IPS-18a (cell line): ENCODE results near the gene MACROD2.
A peak's percentile ranks its signal among the peaks of the same experiment; 100 is the strongest.

ENCODE experiments used
- H3K27ac ChIP-seq: one replicate; pipeline ENCODE4 v1.5.1; 2013; ENCODE audit warnings: low read length
- H3K27me3 ChIP-seq: one replicate; pipeline ENCODE4 v1.6.1; 2013; ENCODE audit warnings: mild to moderate bottlenecking, low read length; ENCODE audit not compliant: control insufficient read depth, insufficient read depth
- H3K36me3 ChIP-seq: one replicate; pipeline ENCODE4 v1.6.1; 2013; ENCODE audit warnings: low read depth, low read length; ENCODE audit not compliant: control insufficient read depth
- H3K4me1 ChIP-seq: one replicate; pipeline ENCODE4 v1.6.1; 2013; ENCODE audit warnings: low read depth, low read length; ENCODE audit not compliant: control insufficient read depth
- H3K4me3 ChIP-seq: one replicate; pipeline ENCODE4 v1.5.1; 2013; ENCODE audit warnings: low read length
- H3K9ac ChIP-seq: one replicate; pipeline ENCODE4 v1.6.1; 2013; ENCODE audit warnings: mild to moderate bottlenecking, low read length, moderate library complexity
- H3K9me3 ChIP-seq: one replicate; pipeline ENCODE4 v1.6.1; 2013; ENCODE audit warnings: low read depth, low read length; ENCODE audit not compliant: control insufficient read depth

Gene MACROD2

GRCh38 chr20:15760001-15760621 lies 1764.8 kb downstream of the MACROD2 start:
- Histone ChIP-seq H3K4me3 (no peak overlapping the region), H3K36me3 (no peaks in the 10 kb centered on the region), H3K4me1 (peaks cover 4% of the 10 kb centered on the region), H3K27me3 (no peaks in the 10 kb centered on the region), H3K9ac (no peak overlapping the region), H3K9me3 (no peaks in the 10 kb centered on the region), H3K27ac (no peak overlapping the region)

DNA sequence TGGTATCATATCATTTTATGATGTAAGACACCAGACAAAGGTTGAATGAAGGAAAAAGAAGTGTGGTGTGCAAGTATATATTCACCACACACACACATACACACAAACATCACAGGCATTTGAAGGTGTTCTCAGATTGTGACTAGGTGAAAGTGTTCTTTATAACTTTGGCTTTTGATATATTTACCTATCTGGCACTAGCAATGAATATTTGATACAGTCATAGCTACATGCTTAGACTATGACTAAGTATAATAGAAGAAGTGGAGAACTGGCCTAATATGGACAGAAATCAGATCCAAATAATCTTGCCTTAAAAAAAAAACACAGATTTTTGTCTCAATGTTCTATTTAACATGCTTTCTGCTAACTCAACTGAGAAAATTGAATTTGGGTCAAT lies 1768.0 kb downstream of the MACROD2 start:
- Histone ChIP-seq H3K36me3 (no peaks in the 10 kb centered on the region), H3K27ac (no peak overlapping the region), H3K27me3 (no peaks in the 10 kb centered on the region), H3K4me3 (no peak overlapping the region), H3K9ac (no peak overlapping the region), H3K9me3 (no peaks in the 10 kb centered on the region), H3K4me1 (peaks cover 5% of the 10 kb centered on the region)

GRCh38 chr20:15767586-15767985 lies 1772.3 kb downstream of the MACROD2 start:
- H3K27ac ChIP-seq, result no peak overlapping the region
- H3K4me3 ChIP-seq, result no peak overlapping the region

GRCh38 chr20:15767999-15768741 lies 1772.9 kb downstream of the MACROD2 start:
- no peak overlapping the region for H3K27ac ChIP-seq
- no peaks in the 10 kb centered on the region for H3K36me3 ChIP-seq
- H3K9me3 ChIP-seq, result no peaks in the 10 kb centered on the region
- no peaks in the 10 kb centered on the region for H3K27me3 ChIP-seq
- no peak overlapping the region for H3K4me3 ChIP-seq
- peaks cover 5% of the 10 kb centered on the region for H3K4me1 ChIP-seq
- no peak overlapping the region for H3K9ac ChIP-seq

More at GRCh38 chr20:15767586-15767985, 1772.3 kb downstream of the MACROD2 start:
- Histone ChIP-seq H3K4me1 (peaks cover 5% of the 10 kb centered on the region), H3K27me3 (no peaks in the 10 kb centered on the region), H3K9ac (no peak overlapping the region), H3K9me3 (no peaks in the 10 kb centered on the region), H3K36me3 (no peaks in the 10 kb centered on the region)

DNA sequence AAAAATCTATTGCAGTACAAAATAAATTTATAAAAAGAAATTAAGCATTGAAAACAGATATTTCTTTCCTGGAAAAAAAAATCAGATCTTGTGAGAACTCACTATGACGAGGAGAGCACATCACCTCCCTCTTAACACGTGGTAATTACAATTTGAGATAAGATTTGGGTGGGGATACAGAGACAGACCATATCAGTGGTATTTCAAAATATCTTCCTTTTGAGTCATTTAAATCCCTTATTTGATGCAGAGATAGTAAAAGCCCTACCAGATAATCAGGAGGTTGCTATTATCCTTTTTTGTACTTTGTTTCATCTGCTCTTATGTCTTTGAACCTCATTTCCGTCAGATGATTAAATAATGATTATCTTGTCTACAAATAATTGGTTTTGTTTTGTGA lies 1777.5 kb downstream of the MACROD2 start:
- Histone ChIP-seq H3K27me3 (no peaks in the 10 kb centered on the region), H3K4me1 (peaks cover 6% of the 10 kb centered on the region), H3K9ac (no peak overlapping the region), H3K9me3 (no peaks in the 10 kb centered on the region), H3K27ac (no peak overlapping the region), H3K4me3 (no peak overlapping the region), H3K36me3 (no peaks in the 10 kb centered on the region)

DNA sequence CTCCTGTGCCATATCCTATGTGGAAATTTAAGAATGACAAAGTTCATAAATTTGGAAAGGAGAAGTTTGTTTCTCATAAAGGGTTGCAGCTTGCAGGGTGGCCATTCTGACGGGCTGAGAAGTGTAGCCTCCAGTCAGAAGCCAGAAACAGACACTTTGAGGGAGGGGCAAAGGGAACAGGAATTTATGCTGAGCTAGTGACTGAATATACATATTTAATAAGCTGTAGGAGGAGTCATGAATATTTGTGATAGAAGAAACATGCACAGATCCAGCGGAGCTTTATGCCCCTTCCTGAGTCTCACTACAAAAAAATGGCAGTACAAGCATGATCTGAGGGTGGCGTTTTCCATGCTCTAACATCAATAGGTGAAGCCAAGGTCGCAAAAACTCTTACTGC lies 1779.6 kb downstream of the MACROD2 start:
- Histone ChIP-seq H3K4me1 (peaks cover 4% of the 10 kb centered on the region), H3K36me3 (no peaks in the 10 kb centered on the region), H3K9me3 (no peaks in the 10 kb centered on the region), H3K27ac (no peak overlapping the region), H3K27me3 (no peaks in the 10 kb centered on the region), H3K4me3 (no peak overlapping the region), H3K9ac (no peak overlapping the region)

GRCh38 chr20:15776770-15777466 lies 1781.6 kb downstream of the MACROD2 start:
- H3K36me3 ChIP-seq, result no peaks in the 10 kb centered on the region
- H3K4me1 ChIP-seq, result peaks cover 4% of the 10 kb centered on the region
- H3K27ac ChIP-seq, result no peak overlapping the region
- H3K4me3 ChIP-seq, result no peak overlapping the region
- H3K27me3 ChIP-seq, result no peaks in the 10 kb centered on the region
- no peaks in the 10 kb centered on the region for H3K9me3 ChIP-seq
- no peak overlapping the region for H3K9ac ChIP-seq

DNA sequence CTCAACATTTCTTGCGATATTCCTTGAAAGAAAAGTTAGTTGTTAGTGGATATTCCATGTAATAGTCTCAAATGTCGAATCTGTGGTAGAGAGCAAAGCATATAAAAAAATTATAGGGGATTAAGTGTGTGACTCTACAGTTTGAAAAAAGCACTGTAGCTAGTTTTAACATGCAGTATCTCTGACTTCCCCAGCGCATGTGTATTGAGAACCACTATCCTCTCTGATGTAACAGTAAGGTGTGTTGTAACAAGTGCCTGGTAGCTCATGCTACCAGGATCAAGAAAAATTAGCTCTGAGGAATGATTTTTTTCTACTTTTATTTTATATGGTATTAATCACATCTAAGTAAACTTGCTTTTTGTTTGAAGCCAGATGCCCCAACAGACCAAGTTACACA lies 1788.7 kb downstream of the MACROD2 start:
- Histone ChIP-seq H3K4me1 (peaks cover 14% of the 10 kb centered on the region), H3K9ac (no peak overlapping the region), H3K27ac (no peak overlapping the region), H3K27me3 (no peaks in the 10 kb centered on the region), H3K9me3 (no peaks in the 10 kb centered on the region), H3K4me3 (no peak overlapping the region), H3K36me3 (no peaks in the 10 kb centered on the region)

DNA sequence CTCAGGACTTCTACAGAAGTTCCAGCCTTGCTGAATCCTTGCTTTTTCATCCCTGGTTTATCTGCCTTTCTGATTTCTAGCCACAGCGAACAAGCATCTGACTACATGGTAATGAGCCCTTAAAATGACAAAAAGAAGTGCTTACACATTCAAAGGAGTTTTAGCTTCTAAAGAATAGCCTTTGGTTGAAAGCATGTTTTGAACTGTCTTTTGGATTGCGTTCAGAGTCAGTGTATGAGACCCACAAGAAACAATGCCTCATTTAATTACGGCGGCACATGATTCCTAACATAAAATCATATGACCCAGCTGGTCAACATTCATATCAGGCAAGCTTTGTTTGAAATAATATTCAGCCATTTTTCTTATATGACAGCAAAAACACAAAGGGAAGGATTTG lies 1793.8 kb downstream of the MACROD2 start:
- Histone ChIP-seq H3K4me1 (peaks cover 22% of the 10 kb centered on the region), H3K9ac (peak overlapping the region; percentile 0), H3K36me3 (no peaks in the 10 kb centered on the region), H3K27me3 (no peaks in the 10 kb centered on the region), H3K9me3 (no peaks in the 10 kb centered on the region), H3K4me3 (peak overlapping the region; percentile 12), H3K27ac (no peak overlapping the region)

DNA sequence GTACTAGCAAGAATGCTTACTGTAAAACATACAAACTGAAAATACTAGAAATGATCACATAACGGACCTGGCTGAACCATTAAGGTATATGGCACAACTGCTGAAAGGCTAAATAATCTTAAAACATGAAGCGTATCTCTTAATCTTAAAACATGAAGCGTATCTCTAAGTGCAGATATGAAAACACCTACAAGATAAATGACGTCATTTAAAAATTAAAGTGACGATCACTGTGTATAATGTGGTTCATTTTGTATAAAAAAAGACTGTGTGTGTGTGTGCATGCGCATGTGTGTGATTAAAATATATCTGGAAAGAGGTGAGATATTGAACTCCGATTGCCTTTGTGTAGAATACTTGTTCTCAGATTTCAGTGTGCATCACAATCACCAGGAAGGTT lies 1797.5 kb downstream of the MACROD2 start:
- Histone ChIP-seq H3K9me3 (no peaks in the 10 kb centered on the region), H3K27me3 (no peaks in the 10 kb centered on the region), H3K27ac (no peak overlapping the region), H3K4me1 (peaks cover 20% of the 10 kb centered on the region), H3K9ac (no peak overlapping the region), H3K36me3 (no peaks in the 10 kb centered on the region), H3K4me3 (no peak overlapping the region)

GRCh38 chr20:15794409-15794808 lies 1799.1 kb downstream of the MACROD2 start:
- Histone ChIP-seq H3K27ac (no peak overlapping the region), H3K9ac (no peak overlapping the region), H3K27me3 (no peaks in the 10 kb centered on the region), H3K9me3 (no peaks in the 10 kb centered on the region), H3K36me3 (no peaks in the 10 kb centered on the region), H3K4me1 (peaks cover 4% of the 10 kb centered on the region), H3K4me3 (no peak overlapping the region)
